Osteoblast (primary cell): ENCODE data around the gene ARHGAP40. TPM values are rescaled to one million over a fixed set of nuclear protein-coding genes. Genes with fewer than 3 reads are reported as not detected.

ENCODE experiments used
- DNase-seq: peaks from one replicate; pipeline ENCODE4 v3.0.0; 2011; ENCODE audit warnings: low spot score, mixed read lengths; ENCODE audit not compliant: insufficient read length; ENCODE audit errors: missing footprints
- H2AFZ ChIP-seq: 2 replicates; pipeline ENCODE4 v1.6.0; 2011; ENCODE audit warnings: mild to moderate bottlenecking, low read length
- H3K27ac ChIP-seq: 2 replicates; pipeline ENCODE4 v1.5.1; 2011; ENCODE audit warnings: mild to moderate bottlenecking, low read depth, low read length, moderate library complexity
- H3K27me3 ChIP-seq: 2 replicates; pipeline ENCODE4 v1.6.0; 2012; ENCODE audit warnings: mild to moderate bottlenecking, control low read depth, inconsistent platforms, low read length, moderate library complexity; ENCODE audit not compliant: insufficient read depth
- H3K36me3 ChIP-seq: 2 replicates; pipeline ENCODE4 v1.5.1; 2011; ENCODE audit warnings: mild to moderate bottlenecking, low read length, control low read depth, moderate library complexity; ENCODE audit not compliant: insufficient read depth
- H3K4me1 ChIP-seq: 2 replicates; pipeline ENCODE4 v1.5.1; 2011; ENCODE audit warnings: mild to moderate bottlenecking, low read length, control low read depth, moderate library complexity; ENCODE audit not compliant: insufficient read depth
- H3K4me2 ChIP-seq: 2 replicates; pipeline ENCODE4 v1.6.0; 2011; ENCODE audit warnings: mild to moderate bottlenecking, low read length; ENCODE audit not compliant: insufficient read depth
- H3K4me3 ChIP-seq: fragments of 200-600 bp; sonication (generic); 3 replicates; pipeline ENCODE4 v1.5.1; 2012; ENCODE audit warnings: mild to moderate bottlenecking, low read length, inconsistent platforms; ENCODE audit not compliant: insufficient read depth
- H3K79me2 ChIP-seq: 2 replicates; pipeline ENCODE4 v1.6.0; 2012; ENCODE audit warnings: mild to moderate bottlenecking, low read length, control low read depth, inconsistent platforms; ENCODE audit not compliant: insufficient read depth
- H3K9me3 ChIP-seq: 2 replicates; pipeline ENCODE4 v1.5.1; 2011; ENCODE audit warnings: low read depth, low read length, control low read depth
- H4K20me1 ChIP-seq: 2 replicates; pipeline ENCODE4 v1.6.0; 2012; ENCODE audit warnings: mild to moderate bottlenecking, low read length, control low read depth; ENCODE audit not compliant: insufficient read depth
- CTCF ChIP-seq: IDR thresholded peaks from 2 replicates; pipeline ENCODE4 v1.5.1; 2011; ENCODE audit warnings: mild to moderate bottlenecking, low read depth, low read length, moderate library complexity; ENCODE audit errors: extremely low read depth
- total RNA-seq: library from RNA; depleted of rRNA; stranded (reverse); fragments of >200 nt; gene quantifications from 2 replicates; pipeline ENCODE4 v1.2.3, GENCODE V29; 2012

The ARHGAP40 gene
- total RNA-seq, 1 donor, result not detected

GRCh38 chr20:38659597-38659880 is 57.9 kb downstream of the ARHGAP40 start:
- TF ChIP-seq CTCF, result no peak
- no peak overlapping the region for H3K4me2 ChIP-seq
- H3K4me1 ChIP-seq, result no peaks in the 10 kb centered on the region
- no peaks in the 10 kb centered on the region for H4K20me1 ChIP-seq
- H3K4me3 ChIP-seq, result no peak overlapping the region
- H3K36me3 ChIP-seq, result no peaks in the 10 kb centered on the region
- H2AFZ ChIP-seq, result no peak overlapping the region
- H3K9me3 ChIP-seq, result no peaks in the 10 kb centered on the region
- H3K79me2 ChIP-seq, result no peaks in the 10 kb centered on the region
- DNase-seq, result no peak
- no peak overlapping the region for H3K27ac ChIP-seq
- H3K27me3 ChIP-seq, result peaks cover 9% of the 10 kb centered on the region

GRCh38 chr20:38660429-38660828 is 58.8 kb downstream of the ARHGAP40 start:
- no peak overlapping the region for H2AFZ ChIP-seq
- DNase-seq, result no peak
- H3K27ac ChIP-seq, result no peak overlapping the region
- H3K4me1 ChIP-seq, result no peaks in the 10 kb centered on the region
- no peak for TF ChIP-seq CTCF
- H3K9me3 ChIP-seq, result no peaks in the 10 kb centered on the region
- peaks cover 12% of the 10 kb centered on the region for H3K27me3 ChIP-seq
- no peak overlapping the region for H3K4me3 ChIP-seq
- no peaks in the 10 kb centered on the region for H4K20me1 ChIP-seq
- no peak overlapping the region for H3K4me2 ChIP-seq
- H3K36me3 ChIP-seq, result no peaks in the 10 kb centered on the region
- H3K79me2 ChIP-seq, result no peaks in the 10 kb centered on the region

GRCh38 chr20:38663660-38664059 is 62.1 kb downstream of the ARHGAP40 start:
- H3K36me3 ChIP-seq, result no peaks in the 10 kb centered on the region
- no peak overlapping the region for H3K27ac ChIP-seq
- no peaks in the 10 kb centered on the region for H3K79me2 ChIP-seq
- no peak for DNase-seq
- no peak overlapping the region for H2AFZ ChIP-seq
- no peak for TF ChIP-seq CTCF
- H4K20me1 ChIP-seq, result no peaks in the 10 kb centered on the region
- no peak overlapping the region for H3K4me2 ChIP-seq
- H3K9me3 ChIP-seq, result no peaks in the 10 kb centered on the region
- no peak overlapping the region for H3K4me3 ChIP-seq
- no peaks in the 10 kb centered on the region for H3K4me1 ChIP-seq
- peaks cover 12% of the 10 kb centered on the region for H3K27me3 ChIP-seq

- no peaks in the 10 kb centered on the region for H3K79me2 ChIP-seq
- no peak for TF ChIP-seq CTCF
- H3K4me1 ChIP-seq, result no peaks in the 10 kb centered on the region
- no peak overlapping the region for H3K4me3 ChIP-seq
- no peaks in the 10 kb centered on the region for H3K9me3 ChIP-seq
- H2AFZ ChIP-seq, result no peak overlapping the region
- no peak overlapping the region for H3K4me2 ChIP-seq
- no peak overlapping the region for H3K27ac ChIP-seq
- DNase-seq, result no peak
- peaks cover 12% of the 10 kb centered on the region for H3K27me3 ChIP-seq
- H4K20me1 ChIP-seq, result peaks cover 3% of the 10 kb centered on the region
- no peaks in the 10 kb centered on the region for H3K36me3 ChIP-seq
Measured at GRCh38 chr20:38664284-38664683, 62.7 kb downstream of the ARHGAP40 start.
